Transverse colon (tissue), 4 donors: Measurements from ENCODE around the gene SERPINB6.
"Not testable (repeated sequence)": the region's sequence is repeated elsewhere in the genome, so short reads cannot be mapped to it uniquely, and the experiment has no call there.

Experiments
- CTCF ChIP-seq, 5 experiments: fragments of 200-600 bp in 3 of 5; fragments of 450-650 bp in 2 of 5; sonication (generic) in 3 of 5; IDR thresholded peaks; 1 replicate in 2 of 5; 2 replicates in 3 of 5; pipeline ENCODE4 v1.5.1; 2016 to 2017; ENCODE audit warnings: antibody characterized with exemption in 5 of 5, inconsistent platforms in 3 of 5, mild to moderate bottlenecking in 2 of 5, moderate library complexity in 1 of 5
- EP300 ChIP-seq: sonication (generic); formaldehyde crosslinking; IDR thresholded peaks from one replicate; pipeline ENCODE4 v1.6.1; 2017; ENCODE audit warnings: antibody characterized with exemption, low read depth
- POLR2AphosphoS5 ChIP-seq, 3 donors: sonication (generic); formaldehyde crosslinking; IDR thresholded peaks; one replicate each; pipeline ENCODE4 v1.6.1; 2016; ENCODE audit warnings: antibody characterized with exemption in 3 of 3

GRCh38 chr6:3008712-3009265, 37.4 kb upstream of the SERPINB6 start:
- not testable (repeated sequence) for TF ChIP-seq POLR2AphosphoS5 (IDR thresholded peaks at IDR 0.05); CTCF (IDR thresholded peaks at IDR 0.05); EP300
